Naive thymus-derived CD4-positive, alpha-beta T cell (primary cell): ENCODE results near the gene PRPF38B. TPM values are rescaled to one million over a fixed set of nuclear protein-coding genes. Genes with fewer than 3 reads are reported as not detected.

ENCODE experiments used
- ATAC-seq: fragments of 150-1000 bp; cut with Tn5 transposase; 2 replicates; pipeline ENCODE4 v1.10.0; 2021; ENCODE audit warnings: mild to moderate bottlenecking, moderate library complexity
- CTCF ChIA-PET: fragments of 350-600 bp; sonication (Branson Sonifier 250); formaldehyde crosslinking; loops from one replicate; lab custom pipeline; 2021; ENCODE audit warnings: antibody characterized with exemption; lab: Charles Lee
- POLR2A ChIA-PET: fragments of 350-600 bp; sonication (Branson Sonifier 250); formaldehyde crosslinking; loops from one replicate; lab custom pipeline; 2021; ENCODE audit warnings: antibody characterized with exemption, inconsistent platforms; lab: Charles Lee
- DNase-seq, 9 donors: peaks; one replicate each; pipeline versions ENCODE4 v3.0.0 to v3.0.0-alpha.2; 2020 to 2022; ENCODE audit warnings: mixed read lengths in 1 of 9
- H3K27ac ChIP-seq: one replicate; pipeline ENCODE4 v1.7.0; 2013; ENCODE audit warnings: mild to moderate bottlenecking, low read depth, low read length, moderate library complexity
- H3K27me3 ChIP-seq, 2 donors: one replicate each; pipeline ENCODE4 v1.7.0; 2013; ENCODE audit warnings: low read length in 2 of 2, mild to moderate bottlenecking in 2 of 2, moderate library complexity in 2 of 2; ENCODE audit not compliant: control insufficient read depth in 2 of 2, insufficient read depth in 2 of 2
- H3K36me3 ChIP-seq, 3 experiments: 1 replicate in 2 of 3; 2 replicates in 1 of 3; pipeline ENCODE4 v1.7.0; 2013; ENCODE audit warnings: low read length in 3 of 3, mild to moderate bottlenecking in 3 of 3, moderate library complexity in 1 of 3; ENCODE audit not compliant: insufficient read depth in 3 of 3, control insufficient read depth in 2 of 3
- H3K4me1 ChIP-seq, 2 donors: one replicate each; pipeline ENCODE4 v1.7.0; 2013; ENCODE audit warnings: low read length in 2 of 2, mild to moderate bottlenecking in 2 of 2, moderate library complexity in 1 of 2; ENCODE audit not compliant: control insufficient read depth in 2 of 2, insufficient read depth in 2 of 2
- H3K4me3 ChIP-seq: 2 replicates; pipeline ENCODE4 v1.7.0; 2013; ENCODE audit warnings: mild to moderate bottlenecking, low read length
- H3K9me3 ChIP-seq, 3 experiments: 1 replicate in 2 of 3; 2 replicates in 1 of 3; pipeline ENCODE4 v1.7.0; 2013; ENCODE audit warnings: low read length in 3 of 3; ENCODE audit not compliant: control insufficient read depth in 2 of 3
- H3K27ac Mint-ChIP-seq, 9 donors: one replicate each; pipeline ENCODE4 v1.8.0; 2020 to 2022; ENCODE audit warnings: mixed read lengths in 9 of 9, mild to moderate bottlenecking in 8 of 9, moderate library complexity in 5 of 9, inconsistent platforms in 2 of 9
- H3K27me3 Mint-ChIP-seq, 5 donors: one replicate each; pipeline ENCODE4 v1.8.0; 2021 to 2022; ENCODE audit warnings: mixed read lengths in 5 of 5, mild to moderate bottlenecking in 1 of 5
- H3K36me3 Mint-ChIP-seq, 5 donors: one replicate each; pipeline ENCODE4 v1.8.0; 2020 to 2022; ENCODE audit warnings: mixed read lengths in 5 of 5, mild to moderate bottlenecking in 3 of 5, inconsistent platforms in 1 of 5
- H3K4me1 Mint-ChIP-seq, 7 donors: one replicate each; pipeline ENCODE4 v1.8.0; 2020 to 2022; ENCODE audit warnings: mixed read lengths in 7 of 7, mild to moderate bottlenecking in 3 of 7, inconsistent platforms in 1 of 7
- H3K4me3 Mint-ChIP-seq, 10 donors: one replicate each; pipeline ENCODE4 v1.8.0; 2020 to 2022; ENCODE audit warnings: mild to moderate bottlenecking in 10 of 10, mixed read lengths in 10 of 10, moderate library complexity in 6 of 10, inconsistent platforms in 2 of 10
- H3K9me3 Mint-ChIP-seq, 11 donors: one replicate each; pipeline ENCODE4 v1.8.0; 2020 to 2022; ENCODE audit warnings: mixed read lengths in 11 of 11, mild to moderate bottlenecking in 4 of 11, inconsistent platforms in 1 of 11, moderate library complexity in 1 of 11
- intact Hi-C, 2 donors: fragments of 100-400 bp; cut with micrococcal nuclease; formaldehyde crosslinking; loops; one replicate each; pipeline ENCODE4 v1.15.1; 2023
- polyA plus RNA-seq, 2 donors: library from polyadenylated mRNA; unstranded; fragments of 300-500 nt; fragmentation: Illumina TruSeq; gene quantifications; one replicate each; pipeline ENCODE4 v1.2.3, GENCODE V29; 2021
- total RNA-seq, 6 experiments: library from RNA in 5 of 6; stranded (reverse) in 5 of 6; gene quantifications; 1 replicate in 5 of 6; 2 replicates in 1 of 6; pipeline ENCODE4 v1.2.3 and lab custom pipeline; 2021 to 2026

PRPF38B gene
- total and polyA plus RNA-seq, 7 experiments from 2014 or later: 21.6 to 136 (median 110) TPM

DNA sequence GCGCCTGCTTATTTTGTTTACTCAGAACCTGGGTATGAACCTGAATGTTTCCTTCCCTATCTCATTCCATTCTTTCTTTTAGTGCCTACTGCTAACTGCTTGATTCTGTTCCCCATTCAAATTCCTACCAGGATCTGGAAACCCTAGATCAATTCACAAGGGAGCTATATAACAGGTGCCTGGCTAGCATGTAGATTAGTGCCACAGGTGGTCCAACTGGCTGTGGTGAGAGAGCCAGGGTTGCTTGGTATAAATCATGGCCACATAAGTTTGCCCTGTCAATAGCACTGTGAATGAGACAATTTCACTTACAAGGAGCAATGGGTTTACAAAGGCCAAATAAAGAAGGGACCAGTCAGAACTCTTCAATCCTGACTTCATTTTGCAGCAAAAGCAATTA is 6.6 kb upstream of the PRPF38B start:
- CTCF ChIA-PET: interaction anchor here (0.6 kb wide), 1 partner anchor 36 kb away, joined by 3 read pairs; no protein-coding TSS in a partner anchor
- intact Hi-C loops: no loop called here
- Histone ChIP-seq H3K4me1 (no peaks in the 10 kb centered on the region), H3K4me3 (no peak overlapping the region), H3K36me3 (no peaks in the 10 kb centered on the region), H3K27ac (no peak overlapping the region), H3K27me3 (no peaks in the 10 kb centered on the region), H3K9me3 (no peaks in the 10 kb centered on the region)
- H3K4me3 Mint-ChIP-seq: no peak overlapping the region
- ATAC-seq: no peak
- H3K4me1 Mint-ChIP-seq: peaks cover 2 to 8% (median 5%) of the 10 kb centered on the region in 7 donors
- POLR2A ChIA-PET: interaction anchor here (1.5 kb wide), 1 partner anchor 24 kb away, joined by 6 read pairs; the partner anchor contains the start of gene HENMT1
- DNase-seq: no peak
- no peaks in the 10 kb centered on the region for H3K36me3 Mint-ChIP-seq
- no peaks in the 10 kb centered on the region for H3K9me3 Mint-ChIP-seq
- H3K27me3 Mint-ChIP-seq: peaks cover 0 to 20% (median 0%) of the 10 kb centered on the region in 5 donors
- no peak overlapping the region for H3K27ac Mint-ChIP-seq

DNA sequence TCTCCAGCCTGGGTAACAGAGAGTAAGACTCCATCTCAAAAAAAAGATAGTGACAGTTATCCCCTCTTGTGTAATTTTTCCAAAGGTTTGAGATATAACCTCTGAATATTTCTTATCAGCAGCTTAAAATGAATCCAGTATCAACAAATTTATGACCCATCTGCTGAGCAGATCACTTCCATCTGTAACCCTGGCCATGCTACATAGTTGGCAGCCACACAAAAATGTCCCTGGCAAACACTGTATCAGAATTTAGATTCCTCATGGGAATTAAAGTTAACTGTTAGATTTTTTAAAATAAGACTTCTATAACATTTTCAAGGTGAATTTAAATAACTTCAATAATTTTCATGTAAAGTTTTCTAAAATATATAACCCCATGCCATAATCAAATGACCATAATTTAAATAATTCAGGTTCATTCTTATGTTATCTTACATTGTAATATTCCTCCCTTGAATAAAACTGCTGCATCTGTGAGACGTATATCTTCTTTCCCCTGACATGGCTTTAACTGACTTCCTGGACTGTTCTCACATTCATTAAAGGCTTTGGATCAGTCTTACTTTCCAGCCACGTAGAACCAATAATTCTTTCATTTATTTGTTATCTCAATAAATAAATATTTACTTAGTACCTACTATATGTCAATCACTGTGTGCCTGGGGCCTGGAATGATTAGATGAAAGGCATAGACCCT is 5.3 kb upstream of the PRPF38B start:
- no peak for ATAC-seq
- Mint-ChIP-seq H3K36me3 (no peaks in the 10 kb centered on the region), H3K4me3 (no peak overlapping the region), H3K4me1 (peaks cover 12 to 19% (median 17%) of the 10 kb centered on the region in 7 donors), H3K27me3 (peaks cover 0 to 20% (median 0%) of the 10 kb centered on the region in 5 donors), H3K27ac (peak overlapping the region in 1 of 9 donors; percentile 51), H3K9me3 (no peaks in the 10 kb centered on the region)
- H3K4me3 ChIP-seq: no peak overlapping the region
- intact Hi-C loops: no loop called here
- ChIA-PET POLR2A (interaction anchor here (0.6 to 1.5 kb wide), 2 partner anchors 26 to 1933 kb away, joined by 4 to 6 read pairs; partner anchors contain the start of gene HENMT1), CTCF (no interaction called here)
- no peaks in the 10 kb centered on the region for H3K9me3 ChIP-seq
- no peaks in the 10 kb centered on the region for H3K27me3 ChIP-seq
- no peak for DNase-seq
- peaks cover 6 to 8% of the 10 kb centered on the region in 2 donors for H3K4me1 ChIP-seq
- H3K36me3 ChIP-seq: no peaks in the 10 kb centered on the region
- H3K27ac ChIP-seq: no peak overlapping the region

DNA sequence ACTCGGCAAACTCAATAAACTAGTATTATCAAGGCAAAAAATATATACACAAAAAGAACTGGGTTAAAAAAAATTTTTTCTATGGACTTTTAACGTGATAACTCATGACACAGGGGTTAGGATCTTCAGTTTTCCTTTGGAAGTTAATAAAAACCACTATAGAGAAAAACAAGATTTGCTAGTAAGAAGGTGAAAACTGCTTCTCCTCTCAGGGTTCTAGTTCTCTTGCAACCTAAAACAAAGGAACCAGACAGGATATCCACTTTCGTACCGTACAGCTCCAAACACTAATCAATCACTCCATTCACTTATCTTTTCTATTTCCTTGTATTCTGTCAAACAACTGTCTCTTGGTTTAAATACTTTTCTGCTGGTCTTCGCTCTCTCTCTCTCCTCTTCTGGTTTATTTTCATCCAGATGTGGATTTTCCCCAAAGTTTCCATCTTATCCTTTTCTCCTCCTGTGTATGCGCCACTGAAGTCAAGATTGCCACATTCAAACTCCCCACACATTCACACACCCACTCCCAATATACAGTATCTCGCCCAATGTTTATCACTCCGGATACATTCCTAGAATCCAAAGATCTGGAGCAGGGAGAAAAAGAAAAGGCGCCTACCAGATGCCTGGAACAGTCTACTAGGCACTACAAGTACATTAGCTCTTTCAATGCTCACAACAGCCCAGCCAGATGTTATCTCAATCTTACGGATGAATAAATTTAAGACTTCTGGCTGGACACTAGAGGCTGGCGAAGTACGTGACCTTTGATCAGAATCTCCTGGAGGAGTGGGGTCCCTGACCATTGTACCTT is 775 bp upstream of the PRPF38B start:
- ATAC-seq: no peak

DNA sequence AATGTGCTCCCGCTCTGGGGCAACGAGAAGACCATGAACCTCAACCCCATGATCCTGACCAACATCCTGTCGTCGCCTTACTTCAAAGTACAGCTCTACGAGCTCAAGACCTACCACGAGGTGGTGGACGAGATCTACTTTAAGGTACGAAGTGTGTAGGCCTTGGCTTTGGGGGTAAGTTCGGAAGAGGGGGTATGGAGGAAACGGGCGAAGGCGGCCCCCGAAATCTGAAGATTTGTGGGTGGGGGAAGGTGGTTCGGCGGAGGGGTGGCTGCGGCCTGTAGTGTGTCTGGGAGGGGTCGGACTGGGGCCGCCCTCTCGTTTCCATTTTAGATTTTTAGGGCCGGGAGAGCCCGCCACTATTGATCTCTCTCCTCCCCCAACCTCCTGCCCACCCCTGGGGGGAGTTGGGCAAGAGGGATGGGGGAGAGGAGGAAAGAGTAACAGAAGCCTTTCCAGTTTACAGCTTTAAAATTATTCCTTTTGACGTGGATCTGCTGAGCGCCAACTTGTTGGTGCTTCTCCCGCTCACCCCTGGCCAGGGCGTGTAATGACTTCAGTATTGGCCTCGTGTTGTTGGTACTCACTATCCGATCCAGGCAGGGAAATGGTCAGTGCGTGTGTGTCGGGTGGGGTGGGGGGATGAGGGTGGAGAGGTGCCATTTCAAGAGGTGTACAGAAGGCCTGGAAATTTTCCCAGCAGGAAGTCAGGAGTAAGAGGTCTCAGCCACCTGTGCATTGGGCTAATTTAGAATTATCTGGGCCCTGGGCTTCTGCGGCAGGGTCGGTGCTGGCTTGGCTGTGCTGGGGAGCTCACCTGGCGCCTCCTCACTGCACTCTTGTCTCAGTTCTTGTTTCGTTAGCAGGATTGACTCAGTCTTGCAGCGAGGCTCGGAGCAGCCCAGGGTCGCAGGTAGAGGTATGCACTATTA is 880 bp downstream of the PRPF38B start:
- Mint-ChIP-seq H3K27me3 (peaks cover 0 to 9% (median 0%) of the 10 kb centered on the region in 5 donors), H3K27ac (peak overlapping the region; percentile 90 to 100 (median 98)), H3K36me3 (peaks cover 5 to 32% (median 11%) of the 10 kb centered on the region in 5 donors), H3K4me3 (peak overlapping the region; percentile 91 to 100 (median 97)), H3K4me1 (peaks cover 30 to 60% (median 50%) of the 10 kb centered on the region in 7 donors), H3K9me3 (peaks cover 0 to 1% (median 0%) of the 10 kb centered on the region in 11 donors)
- peaks cover 14 to 40% of the 10 kb centered on the region in 2 donors for H3K4me1 ChIP-seq
- ATAC-seq (peak; percentile 87), DNase-seq (peak in 6 of 9 donors; percentile 13 to 92 (median 90))
- ChIA-PET POLR2A (interaction anchor here (0.6 to 5.6 kb wide), 50 partner anchors 8 to 1646 kb away, joined by 3 to 205 read pairs (median 5); partner anchors contain the start of genes CLCC1, EEIG2, HENMT1 and SARS1), CTCF (interaction anchor here (0.5 to 4.2 kb wide), 24 partner anchors 9 to 420 kb away, joined by 3 to 55 read pairs (median 4); partner anchors contain the start of genes EEIG2, HENMT1 and TMEM167B)
- peaks cover 20 to 25% (median 21%) of the 10 kb centered on the region in 3 experiments for H3K36me3 ChIP-seq
- intact Hi-C loops: loop anchor here (1.0 to 10.0 kb wide), 27 partner anchors 10 to 839 kb away; partner anchors contain the start of genes CLCC1 (in 2 of the 2), HENMT1 (in 2 of the 2), SARS1 (in 2 of the 2) and STXBP3 (in 2 of the 2)
- H3K4me3 ChIP-seq: peak overlapping the region; percentile 80
- peak overlapping the region; percentile 90 for H3K27ac ChIP-seq
- no peaks in the 10 kb centered on the region for H3K27me3 ChIP-seq
- no peaks in the 10 kb centered on the region for H3K9me3 ChIP-seq

More for the DNA sequence above, 775 bp upstream of the PRPF38B start:
- peaks cover 5 to 9% (median 6%) of the 10 kb centered on the region in 3 experiments for H3K36me3 ChIP-seq
- ChIA-PET CTCF (interaction anchor here (0.6 to 4.2 kb wide), 13 partner anchors 10 to 421 kb away, joined by 3 to 55 read pairs (median 5); partner anchors contain the start of genes EEIG2 and HENMT1), POLR2A (interaction anchor here (0.9 to 5.6 kb wide), 30 partner anchors 9 to 522 kb away, joined by 3 to 205 read pairs (median 10); partner anchors contain the start of genes CLCC1, EEIG2, HENMT1 and SARS1)
- H3K9me3 ChIP-seq: no peaks in the 10 kb centered on the region
- no peaks in the 10 kb centered on the region for H3K27me3 ChIP-seq
- H3K4me1 ChIP-seq: peaks cover 14 to 27% of the 10 kb centered on the region in 2 donors
- H3K27me3 Mint-ChIP-seq: peaks cover 0 to 13% (median 0%) of the 10 kb centered on the region in 5 donors
- peaks cover 0 to 1% (median 0%) of the 10 kb centered on the region in 11 donors for H3K9me3 Mint-ChIP-seq
- peaks cover 24 to 44% (median 34%) of the 10 kb centered on the region in 7 donors for H3K4me1 Mint-ChIP-seq
- peak overlapping the region; percentile 80 for H3K4me3 ChIP-seq
- peak overlapping the region; percentile 90 to 100 (median 98) for H3K27ac Mint-ChIP-seq
- DNase-seq: no peak
- peak overlapping the region; percentile 91 to 100 (median 97) for H3K4me3 Mint-ChIP-seq
- intact Hi-C loops: loop anchor here (5.0 to 10.0 kb wide), 8 partner anchors 179 to 736 kb away; partner anchors contain the start of genes SARS1 (in 2 of the 2), CLCC1 (in 1 of the 2), GPSM2 (in 1 of the 2) and PSMA5 (in 1 of the 2)
- peaks cover 0 to 20% (median 5%) of the 10 kb centered on the region in 5 donors for H3K36me3 Mint-ChIP-seq
- H3K27ac ChIP-seq: peak overlapping the region; percentile 90

DNA sequence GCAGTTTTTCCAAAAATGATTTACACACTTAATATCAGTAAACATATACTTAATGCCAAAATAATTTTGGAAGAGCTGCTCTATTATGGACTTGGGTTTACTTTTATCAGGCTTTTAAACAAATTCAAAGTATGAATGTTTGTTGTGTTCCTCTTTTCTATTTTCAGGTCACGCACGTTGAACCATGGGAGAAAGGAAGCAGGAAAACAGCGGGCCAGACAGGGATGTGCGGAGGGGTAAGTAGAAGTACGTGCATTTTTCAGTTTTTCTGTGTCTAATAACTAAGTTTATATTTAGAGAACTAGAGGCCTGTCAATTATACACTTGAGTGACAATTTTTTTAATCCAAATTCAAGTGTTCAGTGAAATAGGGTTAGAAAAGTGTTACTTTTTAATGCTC is 3.4 kb downstream of the PRPF38B start:
- H3K27ac ChIP-seq: peak overlapping the region; percentile 67
- peak overlapping the region in 8 of 9 donors; percentile 61 to 93 (median 84) for H3K27ac Mint-ChIP-seq
- no peak for ATAC-seq
- H3K4me1 Mint-ChIP-seq: peaks cover 38 to 78% (median 69%) of the 10 kb centered on the region in 7 donors
- no peak for DNase-seq
- peaks cover 37 to 48% (median 41%) of the 10 kb centered on the region in 3 experiments for H3K36me3 ChIP-seq
- intact Hi-C loops: loop anchor here in 1 of 2 donors (10.0 kb wide), 1 partner anchor 519 kb away; the partner anchor contains the start of gene SARS1
- no peaks in the 10 kb centered on the region for H3K27me3 ChIP-seq
- H3K27me3 Mint-ChIP-seq: no peaks in the 10 kb centered on the region
- H3K36me3 Mint-ChIP-seq: peaks cover 19 to 54% (median 36%) of the 10 kb centered on the region in 5 donors
- ChIA-PET POLR2A (interaction anchor here (0.8 to 5.6 kb wide), 5 partner anchors 11 to 404 kb away, joined by 3 to 205 read pairs (median 144); partner anchors contain the start of gene HENMT1), CTCF (interaction anchor here (0.6 to 0.7 kb wide), 2 partner anchors 193 to 417 kb away, joined by 3 to 4 read pairs; a partner anchor contains a TSS)
- peak overlapping the region; percentile 7 for H3K4me3 ChIP-seq
- peaks cover 0 to 1% (median 0%) of the 10 kb centered on the region in 11 donors for H3K9me3 Mint-ChIP-seq
- H3K4me1 ChIP-seq: peaks cover 14 to 47% of the 10 kb centered on the region in 2 donors
- peak overlapping the region; percentile 62 to 96 (median 78) for H3K4me3 Mint-ChIP-seq
- H3K9me3 ChIP-seq: no peaks in the 10 kb centered on the region
